Measurements from ENCODE around the gene TECPR1. TPM values are rescaled to one million over a fixed set of nuclear protein-coding genes. Genes with fewer than 3 reads are reported as not detected.

The TECPR1 gene
- total RNA-seq, 2 donors from 2014 or later = 31.4 to 62.7 TPM

DNA sequence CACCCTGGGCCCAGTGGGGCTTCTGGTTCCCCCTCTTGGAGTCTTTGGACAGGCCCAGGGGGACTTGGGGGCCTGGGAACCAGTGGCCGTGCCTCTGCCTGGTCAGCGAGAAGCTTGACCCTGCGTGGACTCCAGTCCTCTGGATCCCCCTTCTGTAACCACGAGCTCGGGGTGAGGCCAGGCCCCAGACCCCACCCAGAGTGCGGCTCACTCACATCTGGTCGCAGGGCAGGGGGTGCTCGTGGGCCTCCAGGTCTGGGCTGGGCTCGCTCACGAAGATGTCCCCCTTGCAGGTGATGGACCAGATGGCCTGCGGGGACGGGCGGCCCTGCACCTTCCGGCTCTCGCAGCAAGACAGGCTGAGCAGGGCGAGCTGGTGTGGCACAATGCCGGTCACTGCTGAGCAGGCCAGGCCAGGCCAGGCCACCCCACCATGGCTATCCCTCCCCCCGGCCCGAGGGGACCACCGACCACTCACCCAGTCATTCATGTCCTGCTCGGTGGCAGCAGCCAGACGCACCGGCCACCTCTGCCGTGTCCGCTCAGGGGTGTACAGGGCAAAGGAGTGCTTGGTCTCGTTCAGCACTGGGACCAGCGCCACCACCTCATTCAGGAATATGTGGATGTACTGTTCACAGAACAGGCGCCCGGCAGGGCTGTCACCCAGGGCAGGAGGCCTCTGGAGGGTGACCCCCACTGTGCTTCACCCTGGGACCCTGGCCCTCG lies 21.1 kb downstream of the TECPR1 start:
- Histone ChIP-seq H3K4me3 (no peak overlapping the region), H3K27ac (no peak overlapping the region), H3K4me1 (replicated peaks) (peaks cover under 1% of the 10 kb centered on the region), H3K9me3 (no peaks in the 10 kb centered on the region), H3K27me3 (replicated peaks; ENCODE audit: insufficient read depth) (no peaks in the 10 kb centered on the region), H3K36me3 (no peaks in the 10 kb centered on the region)
- no peak for DNase-seq (ENCODE audit: low spot score)
- TF ChIP-seq CTCF (IDR thresholded peaks at IDR 0.05) (no peak), POLR2AphosphoS5 (IDR thresholded peaks at IDR 0.05) (no peak), POLR2A (IDR thresholded peaks at IDR 0.05) (no peak)
- WGBS = 94% methylated on average over 26 of the region's 30 CpGs
- intact Hi-C loops (cut with DNase I) = no loop called here

DNA sequence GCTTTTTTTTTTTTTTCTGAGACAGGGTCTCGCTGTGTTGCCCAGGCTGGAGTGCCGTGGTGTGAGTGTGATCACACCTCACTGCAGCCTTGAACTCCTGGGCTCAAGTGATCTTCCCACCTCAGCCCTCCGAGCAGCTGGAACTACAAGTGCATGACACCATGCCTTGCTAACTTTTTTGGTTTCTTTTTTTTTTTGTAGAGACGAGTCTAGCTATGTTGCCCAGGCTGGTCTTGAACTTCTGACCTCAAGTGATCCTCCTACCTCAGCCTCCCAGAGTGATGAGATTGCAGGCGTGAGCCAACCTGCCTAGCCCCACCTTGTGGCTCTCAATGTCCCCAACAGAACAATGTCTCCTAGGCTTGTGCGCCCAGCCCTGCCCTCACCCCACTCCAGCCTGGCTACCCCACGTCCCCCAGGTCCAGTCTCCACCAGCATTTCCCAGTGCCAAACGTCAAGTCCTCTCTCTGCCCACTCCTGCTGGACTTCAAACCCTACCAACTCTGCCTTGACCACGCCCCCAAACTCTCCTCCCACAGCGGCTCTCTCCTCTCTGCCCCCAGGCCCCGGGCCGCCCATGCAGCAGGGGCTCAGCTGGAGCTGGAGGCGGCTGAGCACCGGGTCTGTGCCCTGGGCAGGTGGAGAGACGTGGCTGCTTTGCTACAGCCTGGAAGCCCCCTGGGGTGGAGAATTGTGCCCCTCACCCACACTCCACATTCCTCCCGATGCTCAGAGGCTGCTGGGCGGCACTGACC lies 21.9 kb downstream of the TECPR1 start:
- intact Hi-C loops (cut with DNase I) = no loop called here
- TF ChIP-seq POLR2AphosphoS5 (IDR thresholded peaks at IDR 0.05) (no peak), POLR2A (IDR thresholded peaks at IDR 0.05) (no peak), CTCF (IDR thresholded peaks at IDR 0.05) (no peak)
- H3K27ac ChIP-seq = no peak overlapping the region
- no peak overlapping the region for H3K4me3 ChIP-seq
- no peak for DNase-seq (ENCODE audit: low spot score)
- no peaks in the 10 kb centered on the region for H3K36me3 ChIP-seq
- peaks cover 6% of the 10 kb centered on the region for H3K4me1 ChIP-seq (replicated peaks)
- 84% methylated on average over 17 of the region's 17 CpGs for WGBS
- no peaks in the 10 kb centered on the region for H3K9me3 ChIP-seq
- H3K27me3 ChIP-seq (replicated peaks; ENCODE audit: insufficient read depth) = no peaks in the 10 kb centered on the region

DNA sequence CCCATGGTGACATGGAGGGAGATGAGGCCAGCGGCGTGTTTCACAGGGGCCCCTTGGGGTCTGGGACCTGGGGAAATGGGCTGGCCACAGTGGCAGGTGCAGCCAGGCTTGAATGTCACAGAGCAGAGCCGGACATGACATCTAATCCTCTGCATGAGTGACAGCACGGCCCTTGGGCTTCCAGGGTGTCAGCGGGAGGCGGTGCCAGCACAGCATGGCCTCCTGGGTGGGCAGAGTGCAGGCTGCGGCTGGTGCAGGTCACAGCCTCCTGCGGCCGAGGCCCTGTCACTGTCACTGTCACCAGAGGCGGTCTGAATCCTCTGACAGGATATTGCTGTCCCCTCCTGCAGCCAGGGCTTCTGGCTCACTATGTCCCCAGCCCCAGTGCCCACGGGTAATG lies 22.6 kb downstream of the TECPR1 start:
- Histone ChIP-seq H3K36me3 (no peaks in the 10 kb centered on the region), H3K4me3 (no peak overlapping the region), H3K9me3 (no peaks in the 10 kb centered on the region), H3K27me3 (replicated peaks; ENCODE audit: insufficient read depth) (no peaks in the 10 kb centered on the region), H3K4me1 (replicated peaks) (peaks cover 9% of the 10 kb centered on the region), H3K27ac (no peak overlapping the region)
- intact Hi-C loops (cut with DNase I) = no loop called here
- DNase-seq (ENCODE audit: low spot score) = no peak
- 91% methylated on average over 7 of the region's 11 CpGs for WGBS
- no peak for TF ChIP-seq POLR2AphosphoS5 (IDR thresholded peaks at IDR 0.05)
- no peak for TF ChIP-seq POLR2A (IDR thresholded peaks at IDR 0.05)
- no peak for TF ChIP-seq CTCF (IDR thresholded peaks at IDR 0.05)

DNA sequence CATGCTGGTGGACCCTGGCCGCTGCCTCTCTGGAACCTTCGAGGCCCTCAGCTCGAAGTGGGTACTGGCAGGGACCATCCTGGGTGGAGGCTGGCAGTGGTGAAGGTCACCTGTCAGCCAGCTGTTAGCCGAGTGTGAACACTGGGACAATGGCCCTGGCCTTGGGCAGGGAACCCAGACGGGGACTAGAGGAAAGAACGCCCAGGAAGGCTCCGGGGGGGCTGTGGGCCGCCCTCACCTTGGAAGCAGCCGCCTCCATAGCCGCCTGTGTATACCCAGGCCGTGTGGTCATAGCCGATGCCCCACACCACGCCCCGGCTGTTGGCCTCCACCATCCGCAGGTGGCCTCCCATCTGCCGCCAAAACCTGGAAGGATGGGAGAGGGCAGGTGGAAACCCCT lies 23.2 kb downstream of the TECPR1 start:
- no peaks in the 10 kb centered on the region for H3K36me3 ChIP-seq
- TF ChIP-seq CTCF (IDR thresholded peaks at IDR 0.05) (no peak), POLR2AphosphoS5 (IDR thresholded peaks at IDR 0.05) (no peak), POLR2A (IDR thresholded peaks at IDR 0.05) (no peak)
- peaks cover 14% of the 10 kb centered on the region for H3K4me1 ChIP-seq (replicated peaks)
- no peak overlapping the region for H3K27ac ChIP-seq
- no peaks in the 10 kb centered on the region for H3K9me3 ChIP-seq
- 87% methylated on average over 16 of the region's 16 CpGs for WGBS
- intact Hi-C loops (cut with DNase I) = no loop called here
- H3K4me3 ChIP-seq = no peak overlapping the region
- H3K27me3 ChIP-seq (replicated peaks; ENCODE audit: insufficient read depth) = no peaks in the 10 kb centered on the region
- DNase-seq (ENCODE audit: low spot score) = no peak
